ENCODE results near the gene PAM. TPM values are rescaled to one million over a fixed set of nuclear protein-coding genes. Genes with fewer than 3 reads are reported as not detected.

Gene PAM
- total RNA-seq, 1 experiment from 2014 or later, result 131 TPM

- DNase-seq (ENCODE audit: low read depth, low spot score), result no peak
- ATAC-seq, result no peak
- ChIA-PET POLR2A (no interaction called here), CTCF (no interaction called here)
- Histone ChIP-seq H3K36me3 (ENCODE audit: control insufficient read depth, insufficient read depth, low read length) (no peaks in the 10 kb centered on the region), H3K9me3 (ENCODE audit: control insufficient read depth, insufficient read depth, low read depth, low read length) (no peaks in the 10 kb centered on the region), H3K4me3 (ENCODE audit: low read depth in 2 of 2, low read length in 2 of 2) (no peak overlapping the region), H3K27ac (ENCODE audit: low read length) (no peak overlapping the region), H3K27me3 (ENCODE audit: control insufficient read depth, insufficient read depth, low read length) (no peaks in the 10 kb centered on the region), H3K4me1 (ENCODE audit: control insufficient read depth, insufficient read depth, low read length) (no peaks in the 10 kb centered on the region)
- no TSS peak for BruUV-seq (replicated peaks)
- intact Hi-C loops (cut with micrococcal nuclease; ENCODE audit: unreplicated experiment), result no loop called here
- TF ChIP-seq TCF7L2 (IDR thresholded peaks at IDR 0.05; ENCODE audit: low read depth, low read length), result no peak
- no peak for TF ChIP-seq POLR2AphosphoS5 (IDR thresholded peaks at IDR 0.05; ENCODE audit: low read depth, low read length)
- no peak for TF ChIP-seq CTCF (IDR thresholded peaks at IDR 0.05)
- TF ChIP-seq REST (IDR thresholded peaks at IDR 0.05; ENCODE audit: insufficient read depth in 1 of 2, low read depth in 2 of 2, low read length in 1 of 2), result no peak
- no peak for TF ChIP-seq SIN3A (IDR thresholded peaks at IDR 0.05; ENCODE audit: borderline replicate concordance, insufficient read depth, low read depth, low read length)
- in situ Hi-C loops (cut with HindIII; ENCODE audit: low pct_unique_long_range_greater_than_20kb, low sequenced_read_pairs), result no loop called here
Observed at GRCh38 chr5:102937894-102938293, 182.8 kb downstream of the PAM start.

- Histone ChIP-seq H3K27me3 (ENCODE audit: control insufficient read depth, insufficient read depth, low read length) (no peaks in the 10 kb centered on the region), H3K4me3 (ENCODE audit: low read depth in 2 of 2, low read length in 2 of 2) (no peak overlapping the region), H3K9me3 (ENCODE audit: control insufficient read depth, insufficient read depth, low read depth, low read length) (no peaks in the 10 kb centered on the region), H3K36me3 (ENCODE audit: control insufficient read depth, insufficient read depth, low read length) (no peaks in the 10 kb centered on the region; the same call in 1 of the 2 replicates), H3K27ac (ENCODE audit: low read length) (no peak overlapping the region), H3K4me1 (ENCODE audit: control insufficient read depth, insufficient read depth, low read length) (no peaks in the 10 kb centered on the region)
- ChIA-PET CTCF (interaction anchor here (0.6 kb wide), 1 partner anchor 10 kb away, joined by 3 read pairs; no protein-coding TSS in a partner anchor), POLR2A (no interaction called here)
- no peak for DNase-seq (ENCODE audit: low read depth, low spot score)
- no peak for ATAC-seq
- in situ Hi-C loops (cut with HindIII; ENCODE audit: low pct_unique_long_range_greater_than_20kb, low sequenced_read_pairs), result no loop called here
- no peak for TF ChIP-seq REST (IDR thresholded peaks at IDR 0.05; ENCODE audit: insufficient read depth in 1 of 2, low read depth in 2 of 2, low read length in 1 of 2)
- no peak for TF ChIP-seq TCF7L2 (IDR thresholded peaks at IDR 0.05; ENCODE audit: low read depth, low read length)
- TF ChIP-seq POLR2AphosphoS5 (IDR thresholded peaks at IDR 0.05; ENCODE audit: low read depth, low read length), result no peak
- no peak for TF ChIP-seq SIN3A (IDR thresholded peaks at IDR 0.05; ENCODE audit: borderline replicate concordance, insufficient read depth, low read depth, low read length)
- TF ChIP-seq CTCF (IDR thresholded peaks at IDR 0.05), result no peak
- intact Hi-C loops (cut with micrococcal nuclease; ENCODE audit: unreplicated experiment), result no loop called here
- no TSS peak for BruUV-seq (replicated peaks)
Observed at GRCh38 chr5:102941111-102941510, 186.0 kb downstream of the PAM start.

Data from Panc1 (cell line).